H9 (cell line): ENCODE results near the gene CHD1. TPM values are rescaled to one million over a fixed set of nuclear protein-coding genes. Genes with fewer than 3 reads are reported as not detected.

Experiments
- DNase-seq: peaks from one replicate; pipeline ENCODE4 v3.0.0-alpha.2; 2017
- H2AFZ ChIP-seq: one replicate; pipeline ENCODE4 v1.6.1; 2013; ENCODE audit warnings: mild to moderate bottlenecking, low read length, control low read depth, moderate library complexity
- H2AK5ac ChIP-seq: 2 replicates; pipeline ENCODE4 v1.6.1; 2013; ENCODE audit warnings: low read length, control low read depth, mixed read lengths; ENCODE audit not compliant: insufficient read length
- H2BK120ac ChIP-seq: one replicate; pipeline ENCODE4 v1.6.1; 2013; ENCODE audit warnings: low read depth, mild to moderate bottlenecking, low read length, control low read depth, inconsistent platforms; ENCODE audit not compliant: poor library complexity, severe bottlenecking
- H2BK12ac ChIP-seq: 2 replicates; pipeline ENCODE4 v1.6.1; 2013; ENCODE audit warnings: low read length, control low read depth, mixed read lengths, low read depth; ENCODE audit not compliant: insufficient read length
- H2BK15ac ChIP-seq: 2 replicates; pipeline ENCODE4 v1.6.1; 2013; ENCODE audit warnings: low read depth, low read length, control low read depth
- H2BK20ac ChIP-seq: one replicate; pipeline ENCODE4 v1.6.1; 2013; ENCODE audit warnings: low read depth, mild to moderate bottlenecking, low read length, control low read depth, inconsistent platforms; ENCODE audit not compliant: poor library complexity, severe bottlenecking
- H2BK5ac ChIP-seq: 2 replicates; pipeline ENCODE4 v1.6.1; 2013; ENCODE audit warnings: low read length, control low read depth, mixed read lengths; ENCODE audit not compliant: insufficient read length
- H3K14ac ChIP-seq: 2 replicates; pipeline ENCODE4 v1.6.1; 2013; ENCODE audit warnings: low read length, control low read depth; ENCODE audit not compliant: insufficient read depth
- H3K18ac ChIP-seq: 2 replicates; pipeline ENCODE4 v1.6.1; 2013; ENCODE audit warnings: low read depth, mild to moderate bottlenecking, mixed read lengths, low read length, control low read depth; ENCODE audit not compliant: insufficient read length
- H3K23ac ChIP-seq: 2 replicates; pipeline ENCODE4 v1.6.1; 2013; ENCODE audit warnings: low read length, control low read depth, mixed read lengths, low read depth; ENCODE audit not compliant: insufficient read length
- H3K23me2 ChIP-seq: 2 replicates; pipeline ENCODE4 v1.6.1; 2013; ENCODE audit warnings: low read depth, mild to moderate bottlenecking, mixed read lengths, low read length, control low read depth; ENCODE audit not compliant: insufficient read length, poor library complexity, severe bottlenecking
- H3K27ac ChIP-seq: 2 replicates; pipeline ENCODE4 v1.5.1; 2013; ENCODE audit warnings: low read length, control low read depth, mixed read lengths, low read depth; ENCODE audit not compliant: insufficient read length
- H3K27me3 ChIP-seq: 2 replicates; pipeline ENCODE4 v1.6.1; 2013; ENCODE audit warnings: low read length, control low read depth, inconsistent platforms; ENCODE audit not compliant: insufficient read depth
- H3K4ac ChIP-seq: 2 replicates; pipeline ENCODE4 v1.6.1; 2013; ENCODE audit warnings: low read depth, mild to moderate bottlenecking, control low read depth, inconsistent platforms, low read length, moderate library complexity
- H3K4me1 ChIP-seq: 2 replicates; pipeline ENCODE4 v1.6.1; 2013; ENCODE audit warnings: low read length, control low read depth, inconsistent platforms; ENCODE audit not compliant: insufficient read depth
- H3K4me2 ChIP-seq: 2 replicates; pipeline ENCODE4 v1.6.1; 2013; ENCODE audit warnings: low read length, control low read depth, mixed read lengths; ENCODE audit not compliant: insufficient read length, insufficient read depth
- H3K56ac ChIP-seq: 2 replicates; pipeline ENCODE4 v1.6.1; 2013; ENCODE audit warnings: low read depth, mild to moderate bottlenecking, mixed read lengths, low read length, control low read depth; ENCODE audit not compliant: insufficient read length
- H3K79me1 ChIP-seq: 2 replicates; pipeline ENCODE4 v1.6.1; 2013; ENCODE audit warnings: low read depth, mild to moderate bottlenecking, moderate library complexity, low read length, control low read depth, inconsistent platforms; ENCODE audit not compliant: insufficient read depth, poor library complexity, severe bottlenecking
- H3K79me2 ChIP-seq: 2 replicates; pipeline ENCODE4 v1.6.1; 2013; ENCODE audit warnings: low read length, control low read depth, inconsistent platforms; ENCODE audit not compliant: insufficient read depth
- H3K9ac ChIP-seq: 2 replicates; pipeline ENCODE4 v1.6.1; 2013; ENCODE audit warnings: low read length, control low read depth, mixed read lengths; ENCODE audit not compliant: insufficient read length; ENCODE audit errors: extremely low read depth
- H3K9me3 ChIP-seq: one replicate; pipeline ENCODE4 v1.6.1; 2013; ENCODE audit warnings: low read depth, low read length, inconsistent platforms; ENCODE audit not compliant: control insufficient read depth
- H3T11ph ChIP-seq: one replicate; pipeline ENCODE4 v1.6.1; 2013; ENCODE audit warnings: mild to moderate bottlenecking, low read length, control low read depth, inconsistent platforms
- H4K20me1 ChIP-seq: one replicate; pipeline ENCODE4 v1.6.1; 2013; ENCODE audit not compliant: control insufficient read depth, insufficient read length, insufficient read depth
- H4K5ac ChIP-seq: 2 replicates; pipeline ENCODE4 v1.6.1; 2013; ENCODE audit warnings: low read depth, mild to moderate bottlenecking, mixed read lengths, low read length, control low read depth; ENCODE audit not compliant: insufficient read length
- H4K8ac ChIP-seq: replicated peaks from 2 replicates; pipeline ENCODE4 v1.6.1; 2013; ENCODE audit warnings: low read length, control low read depth, mixed read lengths, low read depth; ENCODE audit not compliant: insufficient read length
- H4K91ac ChIP-seq: 2 replicates; pipeline ENCODE4 v1.6.1; 2013; ENCODE audit warnings: low read depth, mild to moderate bottlenecking, moderate library complexity, mixed read lengths, low read length, control low read depth; ENCODE audit not compliant: insufficient read length
- H3K27ac Mint-ChIP-seq, 3 experiments: 2 replicates in 2 of 3; 3 replicates in 1 of 3; pipeline ENCODE4 v1.8.0; 2020 to 2021; ENCODE audit warnings: mixed read lengths in 3 of 3, mild to moderate bottlenecking in 1 of 3, moderate library complexity in 1 of 3
- H3K27me3 Mint-ChIP-seq: 2 replicates; pipeline ENCODE4 v1.8.0; 2021; ENCODE audit warnings: low read depth, mild to moderate bottlenecking, moderate library complexity, mixed read lengths
- H3K36me3 Mint-ChIP-seq, 3 experiments: 2 replicates in 2 of 3; 3 replicates in 1 of 3; pipeline ENCODE4 v1.8.0; 2020 to 2021; ENCODE audit warnings: low read depth in 3 of 3, mixed read lengths in 3 of 3; ENCODE audit not compliant: insufficient read depth in 1 of 3
- H3K4me1 Mint-ChIP-seq, 2 experiments: 2 replicates each; pipeline ENCODE4 v1.8.0; 2020; ENCODE audit warnings: mixed read lengths in 2 of 2
- H3K4me3 Mint-ChIP-seq, 2 experiments: 2 replicates in 1 of 2; 3 replicates in 1 of 2; pipeline ENCODE4 v1.8.0; 2020 to 2021; ENCODE audit warnings: mild to moderate bottlenecking in 2 of 2, mixed read lengths in 2 of 2, moderate library complexity in 1 of 2
- H3K9me3 Mint-ChIP-seq, 2 experiments: 2 replicates in 1 of 2; 3 replicates in 1 of 2; pipeline ENCODE4 v1.8.0; 2020; ENCODE audit warnings: mild to moderate bottlenecking in 2 of 2, mixed read lengths in 2 of 2, moderate library complexity in 1 of 2
- CTCF ChIP-seq: fragments of 200-600 bp; sonication (generic); conservative IDR thresholded peaks from 3 replicates; pipeline ENCODE4 v1.8.0; 2021; ENCODE audit warnings: antibody characterized with exemption, mild to moderate bottlenecking
- WGBS: extraction: QIAGEN DNeasy Blood & Tissue Kit; methylation state at CpG from one replicate; pipeline ENCODE4 v1.1.7; 2013; ENCODE audit warnings: missing lambda C conversion rate, low lambda C conversion rate, mixed read lengths; ENCODE audit not compliant: insufficient read length; ENCODE audit errors: extremely low coverage; 5-methylcytosine and 5-hydroxymethylcytosine counted together
- total RNA-seq: library from RNA; stranded (reverse); gene quantifications from 2 replicates; pipeline ENCODE4 v1.2.1, GENCODE V29; 2021

The CHD1 gene
- total RNA-seq, 1 experiment from 2014 or later: 62.7 TPM

- Histone ChIP-seq H3K23ac (no peak overlapping the region), H3K4me2 (no peak overlapping the region), H3K9ac (no peak overlapping the region), H3T11ph (no peak overlapping the region), H3K18ac (no peak overlapping the region), H2BK120ac (no peak overlapping the region), H4K91ac (no peak overlapping the region), H3K79me2 (no peaks in the 10 kb centered on the region), H3K23me2 (no peaks in the 10 kb centered on the region), H2AK5ac (no peak overlapping the region), H3K4me1 (peaks cover under 1% of the 10 kb centered on the region; the same call in 1 of the 2 replicates), H2BK20ac (no peak overlapping the region), H4K20me1 (no peaks in the 10 kb centered on the region), H3K9me3 (no peaks in the 10 kb centered on the region), H3K14ac (no peak overlapping the region), H2BK12ac (no peak overlapping the region), H4K5ac (no peak overlapping the region), H2BK15ac (no peak overlapping the region), H3K27ac (no peak overlapping the region), H2AFZ (no peak overlapping the region), H2BK5ac (no peak overlapping the region), H3K56ac (no peak overlapping the region), H4K8ac (no peak overlapping the region), H3K4ac (no peak overlapping the region), H3K27me3 (no peaks in the 10 kb centered on the region), H3K79me1 (no peaks in the 10 kb centered on the region)
- H3K27ac Mint-ChIP-seq: no peak overlapping the region
- H3K4me3 Mint-ChIP-seq: no peak overlapping the region
- no peak for DNase-seq
- peaks cover 9 to 14% of the 10 kb centered on the region in 2 experiments for H3K4me1 Mint-ChIP-seq
- H3K9me3 Mint-ChIP-seq: peaks cover 12 to 19% of the 10 kb centered on the region in 2 experiments
- peaks cover 31% of the 10 kb centered on the region for H3K27me3 Mint-ChIP-seq
- peaks cover 3 to 19% (median 6%) of the 10 kb centered on the region in 3 experiments; a peak in 6 of 7 replicates for H3K36me3 Mint-ChIP-seq
- no CpG with 5 or more reads among the region's 4 CpGs for WGBS
- TF ChIP-seq CTCF: no peak
Measured at GRCh38 chr5:98968056-98968564, 39.3 kb upstream of the CHD1 start.
